HCT116 (cell line): Measurements from ENCODE around the gene OR13C3. TPM values are rescaled to one million over a fixed set of nuclear protein-coding genes. Genes with fewer than 3 reads are reported as not detected.

Source experiments
- ATAC-seq: fragments of 200-7000 bp; cut with Tn5 transposase; 2 replicates; pipeline ENCODE4 v1.9.1; 2020; ENCODE audit warnings: mild to moderate bottlenecking, moderate library complexity
- BruUV-seq: library from RNA; stranded (reverse); fragments of 400-500 nt; replicated peaks from 2 replicates; lab custom pipeline; 2021; lab: Mats Ljungman, UMichigan
- CTCF ChIA-PET: fragments of 300-600 bp; sonication (Branson Sonifier 250); formaldehyde crosslinking; loops from one replicate; lab custom pipeline; 2021; ENCODE audit warnings: antibody characterized with exemption; lab: Charles Lee
- POLR2A ChIA-PET: fragments of 300-600, 350-600 bp; sonication (Branson Sonifier 250); formaldehyde crosslinking; loops from one replicate; lab custom pipeline; 2021; ENCODE audit warnings: antibody characterized with exemption; lab: Charles Lee
- RAD21 ChIA-PET, 2 experiments: fragments of 300-600 bp; sonication (Branson Sonifier 250); formaldehyde crosslinking; loops; one replicate each; lab custom pipeline; 2023; ENCODE audit warnings: low total read pairs in 2 of 2; ENCODE audit not compliant: uncharacterized antibody in 2 of 2, unreplicated experiment in 2 of 2, low non-redundant PET in 1 of 2; lab: Charles Lee
- DNase-seq: peaks from one replicate; pipeline ENCODE4 v3.0.0-alpha.2; 2010; ENCODE audit warnings: low read depth, low spot score
- H2AFZ ChIP-seq: fragments of 200-600 bp; shearing (Covaris generic), sonication (generic); 2 replicates; pipeline ENCODE4 v1.6.1; 2017; ENCODE audit warnings: low read depth, mixed run types, mixed read lengths, antibody characterized with exemption, low read length; ENCODE audit not compliant: poor library complexity, severe bottlenecking
- H3K27ac ChIP-seq: 2 replicates; pipeline ENCODE4 v1.5.1; 2012; ENCODE audit warnings: low read depth, low read length
- H3K27me3 ChIP-seq: fragments of 200-600 bp; sonication (generic); 2 replicates; pipeline ENCODE4 v1.6.1; 2016; ENCODE audit warnings: mixed run types, low read length, mixed read lengths; ENCODE audit not compliant: insufficient read depth
- H3K36me3 ChIP-seq, 2 experiments: fragments of 200-500 bp in 1 of 2; fragments of 200-600 bp in 1 of 2; sonication (Bioruptor generic) in 1 of 2; sonication (generic) in 1 of 2; 2 replicates each; pipeline versions ENCODE4 v1.5.1 to v1.6.1; 2014 to 2016; ENCODE audit warnings: low read length in 2 of 2, inconsistent platforms in 1 of 2, mixed read lengths in 1 of 2, mixed run types in 1 of 2; ENCODE audit not compliant: insufficient read depth in 2 of 2, control insufficient read depth in 1 of 2
- H3K4me1 ChIP-seq, 2 experiments: fragments of 200-600 bp in 1 of 2; sonication (generic) in 1 of 2; 2 replicates each; pipeline versions ENCODE4 v1.5.1 to v1.6.1; 2012 to 2017; ENCODE audit warnings: low read length in 2 of 2, inconsistent platforms in 1 of 2, mild to moderate bottlenecking in 1 of 2, mixed read lengths in 1 of 2, mixed run types in 1 of 2, moderate library complexity in 1 of 2; ENCODE audit not compliant: insufficient read depth in 2 of 2, control insufficient read depth in 1 of 2
- H3K4me2 ChIP-seq: fragments of 200-600 bp; sonication (generic); 2 replicates; pipeline ENCODE4 v1.6.1; 2017; ENCODE audit warnings: mixed run types, low read length, mixed read lengths
- H3K4me3 ChIP-seq, 2 experiments: fragments of 200-600 bp in 1 of 2; sonication (generic) in 1 of 2; replicated peaks in 1 of 2; 2 replicates each; pipeline ENCODE4 v1.5.1; 2011 to 2016; ENCODE audit warnings: low read length in 2 of 2, control low read depth in 1 of 2, low read depth in 1 of 2, mild to moderate bottlenecking in 1 of 2, mixed read lengths in 1 of 2, mixed run types in 1 of 2
- H3K79me2 ChIP-seq: fragments of 200-600 bp; sonication (generic); 2 replicates; pipeline ENCODE4 v1.6.1; 2017; ENCODE audit warnings: mild to moderate bottlenecking, mixed run types, low read length, moderate library complexity, mixed read lengths; ENCODE audit not compliant: insufficient read depth
- H3K9ac ChIP-seq: fragments of 200-600 bp; sonication (generic); 2 replicates; pipeline ENCODE4 v1.6.1; 2016; ENCODE audit warnings: low read length, mixed read lengths
- H3K9me2 ChIP-seq: fragments of 200-600 bp; sonication (generic), shearing (Covaris generic); 2 replicates; pipeline ENCODE4 v1.6.1; 2017; ENCODE audit warnings: mixed run types, mild to moderate bottlenecking, moderate library complexity; ENCODE audit not compliant: insufficient read depth
- H3K9me3 ChIP-seq, 2 experiments: fragments of 200-500 bp in 1 of 2; fragments of 200-600 bp in 1 of 2; sonication (Bioruptor generic) in 1 of 2; sonication (generic) in 1 of 2; 2 replicates each; pipeline ENCODE4 v1.6.1; 2014 to 2017; ENCODE audit warnings: low read length in 2 of 2, mixed read lengths in 2 of 2, inconsistent platforms in 1 of 2, low read depth in 1 of 2, mild to moderate bottlenecking in 1 of 2, mixed run types in 1 of 2, moderate library complexity in 1 of 2; ENCODE audit not compliant: control insufficient read depth in 1 of 2, insufficient read depth in 1 of 2
- H4K20me1 ChIP-seq: fragments of 200-600 bp; sonication (generic), shearing (Covaris generic); 2 replicates; pipeline ENCODE4 v1.6.1; 2017; ENCODE audit warnings: mixed run types, mild to moderate bottlenecking, moderate library complexity; ENCODE audit not compliant: insufficient read depth
- ATF3 ChIP-seq: IDR thresholded peaks from 2 replicates; pipeline ENCODE4 v1.6.1; 2012
- CBX3 ChIP-seq: IDR thresholded peaks from 2 replicates; pipeline ENCODE4 v1.6.1; 2012; ENCODE audit warnings: low read depth
- CEBPB ChIP-seq: IDR thresholded peaks from 2 replicates; pipeline ENCODE4 v1.6.1; 2012; ENCODE audit warnings: low read depth
- EGR1 ChIP-seq: IDR thresholded peaks from 2 replicates; pipeline ENCODE4 v1.6.1; 2012; ENCODE audit warnings: low read depth
- EZH2phosphoT487 ChIP-seq: fragments of 200-600 bp; IDR thresholded peaks from 2 replicates; pipeline ENCODE4 v1.6.1; 2018; ENCODE audit warnings: antibody characterized with exemption, borderline replicate concordance
- JUND ChIP-seq: IDR thresholded peaks from 2 replicates; pipeline ENCODE4 v1.6.1; 2012
- MAX ChIP-seq: IDR thresholded peaks from 2 replicates; pipeline ENCODE4 v1.6.1; 2012
- POLR2AphosphoS5 ChIP-seq: IDR thresholded peaks from 2 replicates; pipeline ENCODE4 v1.6.1; 2011; ENCODE audit warnings: mild to moderate bottlenecking, low read depth, low read length, moderate library complexity
- RAD21 ChIP-seq: IDR thresholded peaks from 2 replicates; pipeline ENCODE4 v1.6.1; 2012; ENCODE audit warnings: low read depth, mild to moderate bottlenecking
- REST ChIP-seq: IDR thresholded peaks from 2 replicates; pipeline ENCODE4 v1.6.1; 2012; ENCODE audit warnings: low read depth
- SIN3A ChIP-seq: IDR thresholded peaks from 2 replicates; pipeline ENCODE4 v1.6.1; 2012; ENCODE audit warnings: low read depth
- intact Hi-C: fragments of 100-400 bp; cut with micrococcal nuclease; formaldehyde crosslinking; loops from 2 replicates; pipeline ENCODE4 v1.10.0; 2022
- total RNA-seq: library from RNA; stranded (reverse); gene quantifications from one replicate; pipeline ENCODE4 v1.2.1, GENCODE V29; 2021; ENCODE audit not compliant: unreplicated experiment

OR13C3 gene
- total RNA-seq, 1 experiment from 2014 or later: not detected

DNA sequence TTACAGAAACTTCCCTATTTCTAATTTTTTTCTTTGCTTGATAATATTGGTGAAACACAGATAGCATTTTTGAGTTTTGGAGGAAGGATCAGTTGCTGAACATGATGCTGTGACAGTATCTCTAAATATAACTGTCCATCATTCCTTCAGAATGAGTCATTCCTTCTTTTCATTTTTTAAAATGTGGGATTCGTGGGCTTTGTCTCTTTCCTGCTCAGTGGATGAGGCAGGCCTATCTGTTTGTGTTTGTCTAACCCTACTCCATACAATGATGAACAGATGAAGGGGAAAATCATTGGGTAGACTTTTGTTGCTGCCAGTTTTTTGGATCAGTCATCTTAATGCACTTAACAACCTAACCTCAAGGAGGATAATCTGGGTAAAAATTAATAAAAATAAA is 16.6 kb upstream of the OR13C3 start:
- H3K4me3 ChIP-seq: no peak overlapping the region
- POLR2A ChIA-PET: no interaction called here
- H3K27me3 ChIP-seq: no peaks in the 10 kb centered on the region
- H3K36me3 ChIP-seq: no peaks in the 10 kb centered on the region
- H2AFZ ChIP-seq: no peak overlapping the region
- no peak overlapping the region for H3K4me2 ChIP-seq
- CTCF ChIA-PET: no interaction called here
- no TSS peak for BruUV-seq
- no peak for TF ChIP-seq MAX
- TF ChIP-seq SIN3A: no peak
- no peak for TF ChIP-seq JUND
- no peak for TF ChIP-seq RAD21
- TF ChIP-seq, all 23 proteins: peak for 0
- no peak overlapping the region for H3K27ac ChIP-seq
- no peaks in the 10 kb centered on the region for H3K4me1 ChIP-seq
- no peaks in the 10 kb centered on the region for H3K9me3 ChIP-seq
- no peak for DNase-seq
- RAD21 ChIA-PET: no interaction called here
- no peak overlapping the region for H3K9ac ChIP-seq
- H3K79me2 ChIP-seq: no peaks in the 10 kb centered on the region
- no peaks in the 10 kb centered on the region for H3K9me2 ChIP-seq
- H4K20me1 ChIP-seq: no peaks in the 10 kb centered on the region
- no peak for ATAC-seq
- intact Hi-C loops: no loop called here

DNA sequence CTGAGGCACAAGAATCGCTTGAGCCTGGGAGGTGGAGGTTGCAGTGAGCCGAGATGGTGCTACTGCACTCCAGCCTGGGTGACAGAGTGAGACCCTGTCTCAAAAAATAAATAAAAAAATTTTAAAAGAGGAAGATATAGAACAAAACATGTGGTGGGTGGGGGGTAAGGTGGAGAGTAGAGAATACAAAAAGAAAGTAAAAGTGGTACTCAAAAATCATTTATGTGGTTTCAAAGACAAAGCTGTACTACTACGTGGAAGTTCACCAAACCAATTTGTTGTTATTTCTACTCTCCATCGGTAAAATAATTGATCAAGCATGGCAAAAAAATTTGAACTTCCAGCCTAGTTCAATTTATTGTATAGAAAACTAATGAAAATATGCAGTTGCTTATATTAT is 8.0 kb upstream of the OR13C3 start:
- Histone ChIP-seq H3K4me1 (no peaks in the 10 kb centered on the region), H3K9me2 (no peaks in the 10 kb centered on the region; the same call in 1 of the 2 replicates), H3K79me2 (no peaks in the 10 kb centered on the region), H4K20me1 (no peaks in the 10 kb centered on the region), H3K4me2 (no peak overlapping the region), H3K9me3 (no peaks in the 10 kb centered on the region), H3K4me3 (no peak overlapping the region), H2AFZ (no peak overlapping the region), H3K36me3 (no peaks in the 10 kb centered on the region), H3K27ac (no peak overlapping the region), H3K27me3 (no peaks in the 10 kb centered on the region; the same call in 1 of the 2 replicates)
- no TSS peak for BruUV-seq
- no peak for ATAC-seq
- ChIA-PET RAD21 (no interaction called here), POLR2A (no interaction called here)
- intact Hi-C loops: no loop called here
- no peak for DNase-seq
- TF ChIP-seq CEBPB (no peak), EGR1 (no peak), RAD21 (no peak), ATF3 (no peak), JUND (no peak), REST (no peak), EZH2phosphoT487 (no peak), POLR2AphosphoS5 (no peak), CBX3 (no peak)
- TF ChIP-seq, all 23 proteins: peak for 0
- no peak overlapping the region for H3K9ac ChIP-seq
- CTCF ChIA-PET: no interaction called here
